Left ventricle myocardium inferior (tissue), 1 donor: ENCODE results near the gene IMPA2. TPM values are rescaled to one million over a fixed set of nuclear protein-coding genes. Genes with fewer than 3 reads are reported as not detected.

ENCODE experiments used
- DNase-seq: peaks from one replicate; pipeline ENCODE4 v3.0.0-alpha.2; 2020
- H3K27ac ChIP-seq: fragments of 200-600 bp; replicated peaks from 2 replicates; pipeline ENCODE4 v1.8.0; 2021
- H3K27me3 ChIP-seq: fragments of 200-600 bp; 2 replicates; pipeline ENCODE4 v1.8.0; 2021; ENCODE audit warnings: low read depth
- H3K36me3 ChIP-seq: fragments of 200-600 bp; 2 replicates; pipeline ENCODE4 v1.8.0; 2021
- H3K4me1 ChIP-seq: fragments of 200-600 bp; 2 replicates; pipeline ENCODE4 v1.8.0; 2021
- H3K4me3 ChIP-seq: fragments of 200-600 bp; 2 replicates; pipeline ENCODE4 v1.8.0; 2021; ENCODE audit warnings: mild to moderate bottlenecking, moderate library complexity
- H3K9me3 ChIP-seq: fragments of 200-600 bp; replicated peaks from 2 replicates; pipeline ENCODE4 v1.8.0; 2021
- CTCF ChIP-seq: fragments of 200-600 bp; IDR thresholded peaks from 2 replicates; pipeline ENCODE4 v1.8.0; 2021; ENCODE audit warnings: antibody characterized with exemption, mild to moderate bottlenecking, borderline replicate concordance
- intact Hi-C: fragments of 100-400 bp; cut with micrococcal nuclease; formaldehyde crosslinking; loops from one replicate; pipeline ENCODE4 v1.11.0; 2022
- total RNA-seq: library from RNA; stranded (reverse); fragmentation: NEBNext Ultra II Directional; extraction: Animal tissue kit (Norgen Biotek cat#: 25700); gene quantifications from one replicate; pipeline ENCODE4 v1.2.1, GENCODE V29; 2021
- donor health status: DM: no; HTN: yes; CAD: no; lungs with severe emphysema.

Gene IMPA2
- total RNA-seq, 1 donor from 2014 or later: 51.5 TPM

GRCh38 chr18:12056884-12057402 lies 75.6 kb downstream of the IMPA2 start:
- H3K4me3 ChIP-seq: no peak overlapping the region
- no peaks in the 10 kb centered on the region for H3K9me3 ChIP-seq
- no peak for TF ChIP-seq CTCF
- DNase-seq: no peak
- no peaks in the 10 kb centered on the region for H3K27me3 ChIP-seq
- intact Hi-C loops: no loop called here
- H3K36me3 ChIP-seq: no peaks in the 10 kb centered on the region
- no peak overlapping the region for H3K27ac ChIP-seq
- no peaks in the 10 kb centered on the region for H3K4me1 ChIP-seq

- intact Hi-C loops: no loop called here
- no peak for DNase-seq
- H3K27ac ChIP-seq: no peak overlapping the region
- H3K4me3 ChIP-seq: no peak overlapping the region
- H3K4me1 ChIP-seq: no peaks in the 10 kb centered on the region
- no peak for TF ChIP-seq CTCF
- no peaks in the 10 kb centered on the region for H3K9me3 ChIP-seq
- H3K27me3 ChIP-seq: no peaks in the 10 kb centered on the region
- no peaks in the 10 kb centered on the region for H3K36me3 ChIP-seq
These were observed 76.2 kb downstream of the IMPA2 start for GRCh38 chr18:12057419-12058039.

GRCh38 chr18:12059334-12060181 lies 78.3 kb downstream of the IMPA2 start:
- Histone ChIP-seq H3K9me3 (no peaks in the 10 kb centered on the region), H3K4me1 (no peaks in the 10 kb centered on the region), H3K4me3 (no peak overlapping the region), H3K27me3 (no peaks in the 10 kb centered on the region), H3K36me3 (no peaks in the 10 kb centered on the region), H3K27ac (no peak overlapping the region)
- no peak for DNase-seq
- intact Hi-C loops: no loop called here
- no peak for TF ChIP-seq CTCF

- Histone ChIP-seq H3K4me3 (no peak overlapping the region), H3K9me3 (no peaks in the 10 kb centered on the region), H3K27ac (no peak overlapping the region), H3K27me3 (no peaks in the 10 kb centered on the region), H3K36me3 (no peaks in the 10 kb centered on the region), H3K4me1 (no peaks in the 10 kb centered on the region)
- DNase-seq: no peak
- intact Hi-C loops: no loop called here
- TF ChIP-seq CTCF: no peak
These were observed 79.0 kb downstream of the IMPA2 start for GRCh38 chr18:12060182-12060870.

GRCh38 chr18:12061685-12062084 lies 80.4 kb downstream of the IMPA2 start:
- H3K36me3 ChIP-seq: no peaks in the 10 kb centered on the region
- no peak for TF ChIP-seq CTCF
- H3K4me1 ChIP-seq: no peaks in the 10 kb centered on the region
- H3K4me3 ChIP-seq: no peak overlapping the region
- H3K27ac ChIP-seq: no peak overlapping the region
- H3K9me3 ChIP-seq: no peaks in the 10 kb centered on the region
- intact Hi-C loops: no loop called here
- H3K27me3 ChIP-seq: no peaks in the 10 kb centered on the region
- no peak for DNase-seq
